H1 (cell line): Measurements from ENCODE around the gene BRK1. TPM values are rescaled to one million over a fixed set of nuclear protein-coding genes. Genes with fewer than 3 reads are reported as not detected.

Experiments used
- CTCF ChIA-PET: fragments of 300-600 bp; sonication (Branson Sonifier 250); formaldehyde crosslinking; loops from one replicate; lab custom pipeline; 2021; ENCODE audit not compliant: partially characterized antibody; lab: Charles Lee
- POLR2A ChIA-PET: fragments of 300-600 bp; sonication (Branson Sonifier 250); formaldehyde crosslinking; loops from one replicate; lab custom pipeline; 2021; ENCODE audit warnings: inconsistent platforms; ENCODE audit not compliant: partially characterized antibody; lab: Charles Lee
- DNase-seq, 2 experiments: peaks; one replicate each; pipeline versions ENCODE4 v3.0.0 to v3.0.0-alpha.2; 2010 to 2022; ENCODE audit warnings: low spot score in 2 of 2, low read depth in 1 of 2, mixed read lengths in 1 of 2
- FAIRE-seq: peaks from 2 replicates; lab custom pipeline; 2011; peaks lifted over from hg19 to GRCh38; lab: Jason Lieb, UNC
- H2AFZ ChIP-seq: 2 replicates; pipeline ENCODE4 v1.8.1; 2012; ENCODE audit warnings: low read length, inconsistent platforms
- H2AK5ac ChIP-seq: 2 replicates; pipeline ENCODE4 v1.6.1; 2013; ENCODE audit warnings: low read depth, low read length
- H2BK120ac ChIP-seq: replicated peaks from 2 replicates; pipeline ENCODE3; 2013; ENCODE audit warnings: low read depth, low read length, inconsistent platforms
- H2BK12ac ChIP-seq: 2 replicates; pipeline ENCODE4 v1.6.1; 2013; ENCODE audit warnings: low read depth, low read length
- H2BK15ac ChIP-seq: 2 replicates; pipeline ENCODE4 v1.6.1; 2013; ENCODE audit warnings: low read length
- H2BK20ac ChIP-seq: 2 replicates; pipeline ENCODE4 v1.6.1; 2013; ENCODE audit warnings: low read length
- H2BK5ac ChIP-seq: 2 replicates; pipeline ENCODE4 v1.6.1; 2013; ENCODE audit warnings: low read depth, low read length
- H3K14ac ChIP-seq: 2 replicates; pipeline ENCODE4 v1.6.1; 2013; ENCODE audit warnings: inconsistent platforms; ENCODE audit not compliant: insufficient read length
- H3K18ac ChIP-seq: 2 replicates; pipeline ENCODE4 v1.6.1; 2013; ENCODE audit warnings: low read length; ENCODE audit errors: extremely low read depth
- H3K23ac ChIP-seq: 2 replicates; pipeline ENCODE4 v1.6.1; 2013; ENCODE audit warnings: inconsistent platforms; ENCODE audit not compliant: insufficient read length
- H3K23me2 ChIP-seq: 2 replicates; pipeline ENCODE4 v1.6.1; 2013; ENCODE audit warnings: low read depth, low read length
- H3K27ac ChIP-seq: 2 replicates; pipeline ENCODE4 v1.6.1; 2011; ENCODE audit warnings: low read depth, low read length, inconsistent platforms
- H3K27me3 ChIP-seq, 4 experiments: replicated peaks in 1 of 4; 1 replicate in 1 of 4; 2 replicates in 3 of 4; pipeline versions ENCODE4 v1.6.1 to v1.8.1; 2011 to 2013; ENCODE audit warnings: low read length in 3 of 4, mild to moderate bottlenecking in 3 of 4, inconsistent platforms in 2 of 4, mixed read lengths in 2 of 4, moderate library complexity in 1 of 4; ENCODE audit not compliant: control insufficient read depth in 3 of 4, insufficient read depth in 3 of 4; ENCODE audit errors: extremely low read depth in 1 of 4
- H3K36me3 ChIP-seq, 4 experiments: 2 replicates each; pipeline versions ENCODE4 v1.6.1 to v1.8.1; 2011 to 2013; ENCODE audit warnings: mild to moderate bottlenecking in 4 of 4, low read length in 3 of 4, moderate library complexity in 2 of 4, control low read depth in 1 of 4, inconsistent platforms in 1 of 4; ENCODE audit not compliant: insufficient read depth in 4 of 4, control insufficient read depth in 2 of 4
- H3K4ac ChIP-seq: replicated peaks from 2 replicates; pipeline ENCODE3; 2013; ENCODE audit warnings: low read length, low read depth, mixed read lengths, inconsistent platforms; ENCODE audit not compliant: insufficient read length
- H3K4me1 ChIP-seq, 4 experiments: replicated peaks in 1 of 4; 1 replicate in 1 of 4; 2 replicates in 3 of 4; pipeline versions ENCODE4 v1.6.1 to v1.8.1; 2011 to 2013; ENCODE audit warnings: low read length in 3 of 4, inconsistent platforms in 2 of 4, mixed read lengths in 1 of 4; ENCODE audit not compliant: insufficient read depth in 4 of 4, control insufficient read depth in 3 of 4
- H3K4me2 ChIP-seq, 2 experiments: 2 replicates each; pipeline versions ENCODE4 v1.6.1 to v1.8.1; 2011 to 2013; ENCODE audit warnings: low read depth in 2 of 2, low read length in 2 of 2, control low read depth in 1 of 2, inconsistent platforms in 1 of 2, mild to moderate bottlenecking in 1 of 2; ENCODE audit not compliant: insufficient read depth in 1 of 2
- H3K4me3 ChIP-seq, 4 experiments: fragments of 200-600, 300-600 bp in 1 of 4; sonication (generic), shearing (Covaris generic), sonication (Bioruptor Twin) in 1 of 4; 2 replicates each; pipeline versions ENCODE4 v1.5.1 to v1.8.1; 2011 to 2016; ENCODE audit warnings: low read length in 4 of 4, low read depth in 3 of 4, control low read depth in 2 of 4, inconsistent platforms in 2 of 4, mild to moderate bottlenecking in 2 of 4, mixed read lengths in 1 of 4, moderate library complexity in 1 of 4; ENCODE audit not compliant: insufficient read depth in 2 of 4; ENCODE audit errors: extremely low read depth in 1 of 4
- H3K56ac ChIP-seq: replicated peaks from 2 replicates; pipeline ENCODE3; 2013; ENCODE audit warnings: low read depth, mild to moderate bottlenecking, mixed read lengths, low read length, inconsistent platforms; ENCODE audit not compliant: insufficient read length
- H3K79me1 ChIP-seq: 2 replicates; pipeline ENCODE4 v1.6.1; 2013; ENCODE audit warnings: low read depth, low read length, control low read depth
- H3K79me2 ChIP-seq, 2 experiments: 2 replicates each; pipeline versions ENCODE4 v1.6.1 to v1.8.1; 2012 to 2013; ENCODE audit warnings: low read length in 2 of 2, mild to moderate bottlenecking in 2 of 2, inconsistent platforms in 1 of 2; ENCODE audit not compliant: insufficient read depth in 2 of 2, control insufficient read depth in 1 of 2
- H3K9ac ChIP-seq, 4 experiments: replicated peaks in 1 of 4; 1 replicate in 1 of 4; 2 replicates in 3 of 4; pipeline versions ENCODE4 v1.6.1 to v1.8.1; 2011 to 2013; ENCODE audit warnings: low read depth in 3 of 4, low read length in 3 of 4, control low read depth in 2 of 4, mild to moderate bottlenecking in 2 of 4, moderate library complexity in 2 of 4, inconsistent platforms in 1 of 4; ENCODE audit errors: extremely low read depth in 1 of 4
- H3K9me3 ChIP-seq, 2 experiments: 2 replicates each; pipeline versions ENCODE4 v1.6.1 to v1.8.1; 2012 to 2013; ENCODE audit warnings: mild to moderate bottlenecking in 2 of 2, moderate library complexity in 2 of 2, control low read depth in 1 of 2, inconsistent platforms in 1 of 2, low read depth in 1 of 2, low read length in 1 of 2, mixed read lengths in 1 of 2; ENCODE audit not compliant: insufficient read depth in 2 of 2
- H4K20me1 ChIP-seq, 2 experiments: replicated peaks in 1 of 2; 2 replicates each; pipeline versions ENCODE3 to v1.8.1; 2011 to 2013; ENCODE audit warnings: inconsistent platforms in 2 of 2, low read length in 2 of 2, mild to moderate bottlenecking in 1 of 2; ENCODE audit not compliant: insufficient read depth in 2 of 2, control insufficient read depth in 1 of 2
- H4K5ac ChIP-seq: 2 replicates; pipeline ENCODE4 v1.6.1; 2013; ENCODE audit warnings: low read length, low read depth, mixed read lengths, inconsistent platforms; ENCODE audit not compliant: insufficient read length
- H4K8ac ChIP-seq: 2 replicates; pipeline ENCODE4 v1.8.0; 2013; ENCODE audit warnings: mild to moderate bottlenecking, moderate library complexity, low read length, inconsistent platforms; ENCODE audit not compliant: insufficient read depth; ENCODE audit errors: extremely low read depth
- H4K91ac ChIP-seq: replicated peaks from 2 replicates; pipeline ENCODE3; 2013; ENCODE audit warnings: low read length, mixed read lengths, inconsistent platforms; ENCODE audit not compliant: insufficient read length
- ASH2L ChIP-seq: fragments of 200-600, 300-600 bp; sonication (generic); IDR thresholded peaks from one replicate; pipeline ENCODE4 v1.7.1; 2017; ENCODE audit warnings: low read length
- EP300 ChIP-seq, 2 experiments: IDR thresholded peaks; 1 replicate in 1 of 2; 2 replicates in 1 of 2; pipeline ENCODE4 v1.6.1; 2011 to 2012; ENCODE audit warnings: low read depth in 2 of 2, low read length in 2 of 2, mild to moderate bottlenecking in 2 of 2, borderline replicate concordance in 1 of 2, inconsistent platforms in 1 of 2, moderate library complexity in 1 of 2
- FOSL1 ChIP-seq: IDR thresholded peaks from 2 replicates; pipeline ENCODE4 v1.6.1; 2011; ENCODE audit warnings: mild to moderate bottlenecking, low read depth, low read length, moderate library complexity; ENCODE audit not compliant: insufficient read depth
- POLR2AphosphoS5 ChIP-seq: IDR thresholded peaks from 2 replicates; pipeline ENCODE4 v1.6.1; 2011; ENCODE audit warnings: low read depth, low read length
- RNF2 ChIP-seq: fragments of 200-900, 300-1000 bp; sonication (generic); IDR thresholded peaks from 2 replicates; pipeline ENCODE4 v1.7.1; 2016; ENCODE audit warnings: borderline replicate concordance, low read depth, mild to moderate bottlenecking, antibody characterized with exemption, low read length; ENCODE audit not compliant: poor library complexity, severe bottlenecking; ENCODE audit errors: missing control alignments
- SUZ12 ChIP-seq: fragments of 200-600 bp; sonication (generic); IDR thresholded peaks from 2 replicates; pipeline ENCODE4 v1.6.1; 2012; ENCODE audit warnings: mild to moderate bottlenecking, inconsistent platforms, low read length, moderate library complexity, mixed read lengths
- TAF1 ChIP-seq: IDR thresholded peaks from 2 replicates; pipeline ENCODE4 v1.6.1; 2011; ENCODE audit warnings: mild to moderate bottlenecking, low read depth, low read length
- ZNF274 ChIP-seq: IDR thresholded peaks from 2 replicates; pipeline ENCODE4 v1.7.0; 2012; ENCODE audit warnings: low read length, borderline replicate concordance; ENCODE audit errors: extremely low read depth
- WGBS, 2 experiments: shearing (Covaris generic) in 1 of 2; methylation state at CpG; one replicate each; pipeline versions ENCODE4 v1.1.6 to v1.1.7; 2013 to 2015; ENCODE audit warnings: low lambda C conversion rate in 2 of 2, mixed read lengths in 2 of 2, inconsistent platforms in 1 of 2, low coverage in 1 of 2, missing lambda C conversion rate in 1 of 2; ENCODE audit not compliant: insufficient replicate concordance in 2 of 2, insufficient coverage in 1 of 2, insufficient read length in 1 of 2; ENCODE audit errors: extremely low coverage in 1 of 2, missing lambda C conversion rate in 1 of 2; 5-methylcytosine and 5-hydroxymethylcytosine counted together
- polyA plus RNA-seq, 7 experiments: library from polyadenylated mRNA; depleted of rRNA in 3 of 7; stranded (reverse) in 5 of 7; unstranded in 2 of 7; fragments of >200 nt in 5 of 7; fragments of 200-250 nt in 2 of 7; gene quantifications; 1 replicate in 5 of 7; 2 replicates in 1 of 7; 4 replicates in 1 of 7; pipeline versions ENCODE4 v1.2.1 to v1.2.3, GENCODE V29; 2011 to 2013; ENCODE audit warnings: missing spikeins in 2 of 7, mixed read lengths in 2 of 7
- total RNA-seq: library from RNA; stranded (reverse); fragmentation: NEBNext Ultra II Directional; extraction: Animal tissue kit (Norgen Biotek cat#: 25700); gene quantifications from 2 replicates; pipeline ENCODE4 v1.2.1, GENCODE V29; 2021
- TF ChIP-seq, protein P1 (sequence below): IDR thresholded peaks from 2 replicates; pipeline ENCODE4 v1.6.1; 2012; ENCODE audit warnings: inconsistent platforms
- TF ChIP-seq, protein P2 (sequence below): IDR thresholded peaks from 2 replicates; pipeline ENCODE4 v1.6.1; 2012; ENCODE audit warnings: low read length, inconsistent platforms
- TF ChIP-seq, protein P3 (sequence below): IDR thresholded peaks from 2 replicates; pipeline ENCODE4 v1.6.1; 2012; ENCODE audit warnings: inconsistent platforms

BRK1 gene
- total and polyA plus RNA-seq, 2 of the 8 experiments (the other 6 are each of a cell fraction or from before 2014, with no cell fraction given): 137 to 164 TPM

DNA sequence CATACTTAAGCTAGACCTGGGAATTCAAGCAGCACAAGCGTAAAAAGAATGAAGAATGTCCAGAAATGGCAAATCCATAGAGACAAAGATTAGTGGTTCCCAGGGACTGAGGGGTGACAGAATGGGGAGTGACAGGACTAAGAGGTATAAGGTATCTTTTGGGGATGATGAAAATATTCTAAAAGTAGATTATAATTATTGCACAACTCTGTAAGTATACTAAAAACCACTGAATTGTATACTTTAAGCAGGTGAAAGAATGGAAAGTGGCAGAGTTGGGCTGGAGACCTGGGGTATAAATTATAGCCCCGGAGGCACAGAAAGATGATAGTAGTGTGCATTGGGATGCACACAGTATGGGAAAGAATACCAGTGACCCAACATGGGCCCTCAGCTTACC is 5.6 kb downstream of the BRK1 start:
- peaks cover 0 to 10% of the 10 kb centered on the region in 2 experiments for H4K20me1 ChIP-seq

More for the DNA sequence above, 5.6 kb downstream of the BRK1 start:
- Histone ChIP-seq H3K9ac (no peak overlapping the region), H3K9me3 (no peaks in the 10 kb centered on the region), H3K4me3 (no peak overlapping the region), H3K79me1 (peaks cover 13% of the 10 kb centered on the region), H3K27ac (no peak overlapping the region), H3K4me1 (peaks cover 0 to 3% (median 0%) of the 10 kb centered on the region in 4 experiments; a peak in 2 of 7 replicates), H2BK120ac (no peak overlapping the region), H3K4ac (no peak overlapping the region), H2BK5ac (no peak overlapping the region), H3K36me3 (peaks cover under 1 to 17% (median 4%) of the 10 kb centered on the region in 4 experiments; a peak in 6 of 8 replicates), H3K27me3 (no peaks in the 10 kb centered on the region), H3K23ac (no peak overlapping the region), H3K14ac (no peak overlapping the region), H2BK20ac (no peak overlapping the region), H3K4me2 (no peak overlapping the region), H3K56ac (no peak overlapping the region), H3K23me2 (peaks cover 3% of the 10 kb centered on the region), H2AFZ (no peak overlapping the region), H4K8ac (no peak overlapping the region), H4K91ac (no peak overlapping the region), H3K18ac (no peak overlapping the region), H3K79me2 (peaks cover 11 to 50% of the 10 kb centered on the region in 2 experiments), H2BK12ac (no peak overlapping the region), H2AK5ac (no peak overlapping the region), H2BK15ac (no peak overlapping the region), H4K5ac (no peak overlapping the region)
- WGBS, 2 experiments: 95% methylated on average over 2 of the region's 2 CpGs; no CpG with 5 or more reads in 1 of the 2 experiments
- FAIRE-seq (no peak), DNase-seq (no peak)
- ChIA-PET CTCF (no interaction called here), POLR2A (no interaction called here)
- TF ChIP-seq, protein P1, sequence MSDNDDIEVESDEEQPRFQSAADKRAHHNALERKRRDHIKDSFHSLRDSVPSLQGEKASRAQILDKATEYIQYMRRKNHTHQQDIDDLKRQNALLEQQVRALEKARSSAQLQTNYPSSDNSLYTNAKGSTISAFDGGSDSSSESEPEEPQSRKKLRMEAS: no peak
- no peak for TF ChIP-seq ASH2L
- TF ChIP-seq, protein P2, sequence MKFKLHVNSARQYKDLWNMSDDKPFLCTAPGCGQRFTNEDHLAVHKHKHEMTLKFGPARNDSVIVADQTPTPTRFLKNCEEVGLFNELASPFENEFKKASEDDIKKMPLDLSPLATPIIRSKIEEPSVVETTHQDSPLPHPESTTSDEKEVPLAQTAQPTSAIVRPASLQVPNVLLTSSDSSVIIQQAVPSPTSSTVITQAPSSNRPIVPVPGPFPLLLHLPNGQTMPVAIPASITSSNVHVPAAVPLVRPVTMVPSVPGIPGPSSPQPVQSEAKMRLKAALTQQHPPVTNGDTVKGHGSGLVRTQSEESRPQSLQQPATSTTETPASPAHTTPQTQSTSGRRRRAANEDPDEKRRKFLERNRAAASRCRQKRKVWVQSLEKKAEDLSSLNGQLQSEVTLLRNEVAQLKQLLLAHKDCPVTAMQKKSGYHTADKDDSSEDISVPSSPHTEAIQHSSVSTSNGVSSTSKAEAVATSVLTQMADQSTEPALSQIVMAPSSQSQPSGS: no peak
- TF ChIP-seq EP300 (IDR thresholded peaks at IDR 0.05; ENCODE audit: borderline replicate concordance in 1 of 2, low read depth in 2 of 2, low read length in 2 of 2): no peak
- TF ChIP-seq FOSL1: no peak
- TF ChIP-seq, protein P3, sequence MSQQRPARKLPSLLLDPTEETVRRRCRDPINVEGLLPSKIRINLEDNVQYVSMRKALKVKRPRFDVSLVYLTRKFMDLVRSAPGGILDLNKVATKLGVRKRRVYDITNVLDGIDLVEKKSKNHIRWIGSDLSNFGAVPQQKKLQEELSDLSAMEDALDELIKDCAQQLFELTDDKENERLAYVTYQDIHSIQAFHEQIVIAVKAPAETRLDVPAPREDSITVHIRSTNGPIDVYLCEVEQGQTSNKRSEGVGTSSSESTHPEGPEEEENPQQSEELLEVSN: no peak
- TF ChIP-seq SUZ12: no peak
- no peak for TF ChIP-seq TAF1
- no peak for TF ChIP-seq POLR2AphosphoS5
- no peak for TF ChIP-seq RNF2
- TF ChIP-seq ZNF274: no peak
